Measurements from ENCODE around the gene DMD.

The DMD gene

GRCh38 chrX:31265383-31265782 lies 1946.0 kb downstream of the DMD start:
- H3K4me1 ChIP-seq (ENCODE audit: control insufficient read depth, insufficient read depth, low read length, unreplicated experiment), result peaks cover 3% of the 10 kb centered on the region
- no peaks in the 10 kb centered on the region for H3K27me3 ChIP-seq (ENCODE audit: insufficient read depth, low read length)
- no peak overlapping the region for H3K4me3 ChIP-seq (ENCODE audit: low read depth, low read length)
- no peaks in the 10 kb centered on the region for H3K36me3 ChIP-seq (ENCODE audit: insufficient read depth, low read length)
- no peaks in the 10 kb centered on the region for H3K79me2 ChIP-seq (ENCODE audit: control insufficient read depth, insufficient read depth, low read length, unreplicated experiment)
- H2AFZ ChIP-seq (ENCODE audit: low read length, unreplicated experiment), result no peak overlapping the region
- no peak overlapping the region for H3K27ac ChIP-seq (ENCODE audit: low read depth, low read length)

DNA sequence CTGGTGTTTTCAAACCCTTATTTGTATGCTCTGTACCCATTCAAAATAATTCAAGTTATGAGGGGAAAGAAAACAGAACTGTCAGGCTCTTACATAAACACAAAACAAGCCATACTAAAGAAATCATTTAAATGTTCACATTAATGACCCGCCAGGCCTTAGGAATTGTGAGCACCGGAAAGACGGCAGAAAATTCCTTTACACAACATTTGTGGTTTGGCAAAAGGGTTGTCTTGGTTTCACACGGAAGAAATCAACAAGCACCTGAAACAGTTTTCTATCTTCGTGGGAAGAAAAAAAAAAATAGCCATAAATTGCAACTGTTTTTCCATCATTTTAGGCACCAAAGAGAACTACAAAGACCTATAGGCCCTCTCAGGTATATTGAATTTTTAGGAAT lies 1951.0 kb downstream of the DMD start:
- H2AFZ ChIP-seq (ENCODE audit: low read length, unreplicated experiment), result no peak overlapping the region
- H3K4me3 ChIP-seq (ENCODE audit: low read depth, low read length), result no peak overlapping the region
- H3K79me2 ChIP-seq (ENCODE audit: control insufficient read depth, insufficient read depth, low read length, unreplicated experiment), result no peaks in the 10 kb centered on the region
- no peaks in the 10 kb centered on the region for H3K27me3 ChIP-seq (ENCODE audit: insufficient read depth, low read length)
- peaks cover 1% of the 10 kb centered on the region for H3K4me1 ChIP-seq (ENCODE audit: control insufficient read depth, insufficient read depth, low read length, unreplicated experiment)
- no peaks in the 10 kb centered on the region for H3K36me3 ChIP-seq (ENCODE audit: insufficient read depth, low read length)
- no peak overlapping the region for H3K27ac ChIP-seq (ENCODE audit: low read depth, low read length)

GRCh38 chrX:31258166-31258565 lies 1953.2 kb downstream of the DMD start:
- Histone ChIP-seq H3K4me1 (ENCODE audit: control insufficient read depth, insufficient read depth, low read length, unreplicated experiment) (no peaks in the 10 kb centered on the region), H3K27ac (ENCODE audit: low read depth, low read length) (no peak overlapping the region), H3K27me3 (ENCODE audit: insufficient read depth, low read length) (no peaks in the 10 kb centered on the region), H2AFZ (ENCODE audit: low read length, unreplicated experiment) (no peak overlapping the region), H3K79me2 (ENCODE audit: control insufficient read depth, insufficient read depth, low read length, unreplicated experiment) (no peaks in the 10 kb centered on the region), H3K4me3 (ENCODE audit: low read depth, low read length) (no peak overlapping the region), H3K36me3 (ENCODE audit: insufficient read depth, low read length) (no peaks in the 10 kb centered on the region)

GRCh38 chrX:31255310-31256033 lies 1955.9 kb downstream of the DMD start:
- Histone ChIP-seq H3K27me3 (ENCODE audit: insufficient read depth, low read length) (no peaks in the 10 kb centered on the region), H3K36me3 (ENCODE audit: insufficient read depth, low read length) (no peaks in the 10 kb centered on the region), H3K79me2 (ENCODE audit: control insufficient read depth, insufficient read depth, low read length, unreplicated experiment) (no peaks in the 10 kb centered on the region), H3K27ac (ENCODE audit: low read depth, low read length) (no peak overlapping the region), H2AFZ (ENCODE audit: low read length, unreplicated experiment) (no peak overlapping the region), H3K4me3 (ENCODE audit: low read depth, low read length) (no peak overlapping the region), H3K4me1 (ENCODE audit: control insufficient read depth, insufficient read depth, low read length, unreplicated experiment) (no peaks in the 10 kb centered on the region)

DNA sequence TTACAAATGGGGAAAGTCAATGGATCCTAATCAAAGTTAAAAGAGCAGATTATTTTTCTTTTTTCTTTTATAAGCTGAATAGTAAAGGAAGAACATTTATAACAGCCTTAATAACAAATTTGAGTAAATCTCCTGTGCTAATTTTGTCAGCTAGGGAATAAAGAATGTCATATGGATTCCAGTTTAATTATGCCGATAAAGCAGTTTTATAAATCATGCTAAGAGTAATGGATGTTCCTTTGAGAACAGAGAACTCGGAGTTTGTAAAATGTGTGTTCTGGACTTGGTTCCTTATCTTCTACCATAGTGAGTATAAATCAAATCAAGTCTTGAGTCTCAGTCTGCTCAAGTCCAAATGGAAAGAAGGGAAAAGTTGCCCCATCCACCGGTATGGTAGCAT lies 1959.2 kb downstream of the DMD start:
- no peak overlapping the region for H3K27ac ChIP-seq (ENCODE audit: low read depth, low read length)
- H3K27me3 ChIP-seq (ENCODE audit: insufficient read depth, low read length), result no peaks in the 10 kb centered on the region
- H3K4me3 ChIP-seq (ENCODE audit: low read depth, low read length), result no peak overlapping the region
- H3K36me3 ChIP-seq (ENCODE audit: insufficient read depth, low read length), result no peaks in the 10 kb centered on the region
- no peaks in the 10 kb centered on the region for H3K79me2 ChIP-seq (ENCODE audit: control insufficient read depth, insufficient read depth, low read length, unreplicated experiment)
- no peaks in the 10 kb centered on the region for H3K4me1 ChIP-seq (ENCODE audit: control insufficient read depth, insufficient read depth, low read length, unreplicated experiment)
- no peak overlapping the region for H2AFZ ChIP-seq (ENCODE audit: low read length, unreplicated experiment)

DNA sequence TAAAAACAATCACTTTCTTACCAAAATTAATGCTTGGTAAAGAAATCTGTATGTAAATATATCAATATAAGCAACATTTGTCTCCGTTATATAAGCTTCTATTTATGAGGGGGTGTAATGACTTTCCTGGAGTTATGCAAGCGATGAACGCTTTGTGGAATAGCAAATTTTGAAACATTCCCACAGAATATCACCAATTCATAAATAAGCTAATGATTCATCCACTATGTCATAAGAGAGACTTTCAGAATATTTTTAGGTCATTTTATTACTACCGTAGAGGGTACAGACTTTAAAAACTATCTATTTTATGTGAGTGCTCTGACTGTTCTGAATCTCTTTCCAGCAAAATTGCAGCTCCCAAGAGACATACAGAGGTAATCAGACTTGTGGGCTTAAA lies 1960.0 kb downstream of the DMD start:
- Histone ChIP-seq H3K4me1 (ENCODE audit: control insufficient read depth, insufficient read depth, low read length, unreplicated experiment) (no peaks in the 10 kb centered on the region), H3K27ac (ENCODE audit: low read depth, low read length) (no peak overlapping the region), H2AFZ (ENCODE audit: low read length, unreplicated experiment) (no peak overlapping the region), H3K79me2 (ENCODE audit: control insufficient read depth, insufficient read depth, low read length, unreplicated experiment) (no peaks in the 10 kb centered on the region), H3K36me3 (ENCODE audit: insufficient read depth, low read length) (no peaks in the 10 kb centered on the region), H3K4me3 (ENCODE audit: low read depth, low read length) (no peak overlapping the region), H3K27me3 (ENCODE audit: insufficient read depth, low read length) (no peaks in the 10 kb centered on the region)

- Histone ChIP-seq H3K36me3 (ENCODE audit: insufficient read depth, low read length) (no peaks in the 10 kb centered on the region), H3K27me3 (ENCODE audit: insufficient read depth, low read length) (no peaks in the 10 kb centered on the region), H3K4me1 (ENCODE audit: control insufficient read depth, insufficient read depth, low read length, unreplicated experiment) (no peaks in the 10 kb centered on the region), H3K79me2 (ENCODE audit: control insufficient read depth, insufficient read depth, low read length, unreplicated experiment) (no peaks in the 10 kb centered on the region), H3K4me3 (ENCODE audit: low read depth, low read length) (no peak overlapping the region), H2AFZ (ENCODE audit: low read length, unreplicated experiment) (no peak overlapping the region), H3K27ac (ENCODE audit: low read depth, low read length) (no peak overlapping the region)
Measured at GRCh38 chrX:31245714-31246113, 1965.6 kb downstream of the DMD start.

DNA sequence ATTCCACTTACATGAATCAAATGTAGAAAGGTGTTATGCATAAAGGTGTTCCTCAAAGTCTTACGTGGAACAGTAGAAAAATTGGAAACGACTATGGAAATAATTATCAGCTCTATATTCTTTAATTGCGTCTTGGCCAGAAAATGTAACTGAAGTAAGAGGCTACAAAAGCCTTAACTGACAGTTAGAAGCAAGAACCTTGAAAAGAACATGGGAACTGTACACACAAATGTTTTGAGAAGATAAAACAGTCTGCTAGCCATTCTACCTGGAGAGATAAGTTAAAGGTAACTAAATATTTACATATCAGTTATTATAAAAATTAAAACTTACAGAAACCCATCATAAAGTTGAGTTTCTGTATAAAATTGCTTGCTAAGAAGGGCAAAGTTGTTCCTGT lies 1967.5 kb downstream of the DMD start:
- Histone ChIP-seq H3K4me3 (ENCODE audit: low read depth, low read length) (no peak overlapping the region), H2AFZ (ENCODE audit: low read length, unreplicated experiment) (no peak overlapping the region), H3K79me2 (ENCODE audit: control insufficient read depth, insufficient read depth, low read length, unreplicated experiment) (no peaks in the 10 kb centered on the region), H3K36me3 (ENCODE audit: insufficient read depth, low read length) (no peaks in the 10 kb centered on the region), H3K27ac (ENCODE audit: low read depth, low read length) (no peak overlapping the region), H3K27me3 (ENCODE audit: insufficient read depth, low read length) (no peaks in the 10 kb centered on the region), H3K4me1 (ENCODE audit: control insufficient read depth, insufficient read depth, low read length, unreplicated experiment) (no peaks in the 10 kb centered on the region)

DNA sequence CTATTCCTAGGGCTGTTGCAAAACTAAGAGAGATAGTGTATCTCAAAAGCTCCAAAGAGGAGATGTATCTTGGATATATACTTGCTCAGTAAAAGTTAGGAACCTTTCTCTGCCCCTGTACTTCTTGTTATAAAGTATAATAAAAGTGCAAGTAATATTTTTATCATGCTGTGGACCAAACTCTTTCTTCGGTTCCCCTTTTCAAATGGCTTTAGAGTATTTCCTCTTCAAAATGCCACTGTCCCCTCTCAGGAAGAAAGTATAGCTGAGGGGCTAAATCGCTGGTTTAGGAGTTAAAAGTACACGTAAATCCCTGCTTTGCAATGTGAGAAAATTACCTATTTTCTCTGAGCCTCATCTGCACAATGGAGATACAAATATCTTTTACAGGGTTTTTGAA lies 1970.4 kb downstream of the DMD start:
- no peak overlapping the region for H2AFZ ChIP-seq (ENCODE audit: low read length, unreplicated experiment)
- H3K79me2 ChIP-seq (ENCODE audit: control insufficient read depth, insufficient read depth, low read length, unreplicated experiment), result no peaks in the 10 kb centered on the region
- no peak overlapping the region for H3K27ac ChIP-seq (ENCODE audit: low read depth, low read length)
- no peaks in the 10 kb centered on the region for H3K4me1 ChIP-seq (ENCODE audit: control insufficient read depth, insufficient read depth, low read length, unreplicated experiment)
- no peaks in the 10 kb centered on the region for H3K27me3 ChIP-seq (ENCODE audit: insufficient read depth, low read length)
- no peak overlapping the region for H3K4me3 ChIP-seq (ENCODE audit: low read depth, low read length)
- H3K36me3 ChIP-seq (ENCODE audit: insufficient read depth, low read length), result no peaks in the 10 kb centered on the region

DNA sequence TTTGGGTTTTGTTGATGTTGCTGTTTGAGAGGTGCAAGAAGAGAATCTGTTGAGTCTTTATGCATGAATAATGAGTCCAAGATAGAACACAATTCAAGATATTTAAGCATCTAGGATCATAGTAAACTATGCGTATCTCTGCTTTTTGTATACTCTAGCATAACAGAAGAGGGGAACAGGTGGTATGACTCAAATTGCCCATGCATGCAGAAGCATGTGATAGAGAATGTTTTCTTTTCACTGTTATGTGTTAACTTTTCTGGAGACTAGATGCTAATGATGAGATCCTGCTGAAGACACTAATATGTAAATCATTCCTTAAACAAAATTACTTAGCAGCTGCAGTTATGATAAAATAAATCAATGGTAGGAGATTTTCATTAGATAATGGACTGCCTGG lies 1974.2 kb downstream of the DMD start:
- Histone ChIP-seq H3K27me3 (ENCODE audit: insufficient read depth, low read length) (no peaks in the 10 kb centered on the region), H3K79me2 (ENCODE audit: control insufficient read depth, insufficient read depth, low read length, unreplicated experiment) (no peaks in the 10 kb centered on the region), H3K27ac (ENCODE audit: low read depth, low read length) (no peak overlapping the region)

GRCh38 chrX:31236231-31236630 lies 1975.1 kb downstream of the DMD start:
- Histone ChIP-seq H3K4me1 (ENCODE audit: control insufficient read depth, insufficient read depth, low read length, unreplicated experiment) (no peaks in the 10 kb centered on the region), H3K79me2 (ENCODE audit: control insufficient read depth, insufficient read depth, low read length, unreplicated experiment) (no peaks in the 10 kb centered on the region), H3K4me3 (ENCODE audit: low read depth, low read length) (no peak overlapping the region), H3K27me3 (ENCODE audit: insufficient read depth, low read length) (no peaks in the 10 kb centered on the region), H3K27ac (ENCODE audit: low read depth, low read length) (no peak overlapping the region), H3K36me3 (ENCODE audit: insufficient read depth, low read length) (no peaks in the 10 kb centered on the region), H2AFZ (ENCODE audit: low read length, unreplicated experiment) (no peak overlapping the region)

More for the DNA sequence above, 1974.2 kb downstream of the DMD start:
- no peaks in the 10 kb centered on the region for H3K36me3 ChIP-seq (ENCODE audit: insufficient read depth, low read length)
- H3K4me3 ChIP-seq (ENCODE audit: low read depth, low read length), result no peak overlapping the region
- H2AFZ ChIP-seq (ENCODE audit: low read length, unreplicated experiment), result no peak overlapping the region
- H3K4me1 ChIP-seq (ENCODE audit: control insufficient read depth, insufficient read depth, low read length, unreplicated experiment), result no peaks in the 10 kb centered on the region
